Measurements from ENCODE around the gene TSEN54.
"Not testable (repeated sequence)": the region's sequence is repeated elsewhere in the genome, so short reads cannot be mapped to it uniquely, and the experiment has no call there.

TSEN54 gene

GRCh38 chr17:75518201-75518600, 1.9 kb downstream of the TSEN54 start:
- no peak for DNase-seq (ENCODE audit: low read depth, low spot score)

- no peak for DNase-seq (ENCODE audit: low read depth, low spot score)
These were observed 2.7 kb downstream of the TSEN54 start for GRCh38 chr17:75518983-75519537.

GRCh38 chr17:75520413-75520812, 4.1 kb downstream of the TSEN54 start:
- not testable (repeated sequence) for DNase-seq (ENCODE audit: low read depth, low spot score)

- no peak for DNase-seq (ENCODE audit: low read depth, low spot score)
These were observed 5.0 kb downstream of the TSEN54 start for GRCh38 chr17:75521290-75521689.

DNA sequence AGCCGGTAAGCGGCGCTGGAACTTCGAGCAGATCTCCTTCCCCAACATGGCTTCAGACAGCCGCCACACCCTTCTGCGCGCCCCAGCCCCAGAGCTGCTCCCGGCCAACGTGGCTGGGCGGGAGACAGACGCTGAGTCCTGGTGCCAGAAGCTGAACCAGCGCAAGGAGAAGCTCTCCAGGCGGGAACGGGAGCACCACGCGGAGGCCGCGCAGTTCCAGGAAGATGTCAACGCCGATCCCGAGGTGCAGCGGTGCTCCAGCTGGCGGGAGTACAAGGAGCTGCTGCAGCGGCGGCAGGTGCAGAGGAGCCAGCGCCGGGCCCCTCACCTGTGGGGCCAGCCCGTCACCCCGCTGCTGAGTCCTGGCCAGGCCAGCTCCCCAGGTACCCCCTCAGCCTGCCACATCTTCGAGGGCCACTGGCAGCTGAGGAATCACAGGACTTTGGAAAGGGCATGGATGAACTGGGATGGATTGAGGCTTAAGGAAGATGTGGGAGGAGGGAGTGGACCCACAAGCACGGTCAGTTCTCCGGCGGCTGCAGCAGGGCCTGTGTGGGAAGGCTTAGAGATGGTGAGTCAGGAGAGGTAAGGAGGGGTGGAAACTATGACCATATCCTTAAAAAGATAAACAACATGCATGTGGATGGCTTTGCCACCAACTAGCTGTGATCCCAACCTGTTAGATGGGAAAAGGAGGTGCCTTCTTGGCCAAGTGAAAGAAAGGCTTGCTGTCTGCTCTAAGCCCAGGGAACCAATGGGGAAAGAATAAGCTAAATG, 5.8 kb downstream of the TSEN54 start:
- no peak for DNase-seq (ENCODE audit: low read depth, low spot score)

DNA sequence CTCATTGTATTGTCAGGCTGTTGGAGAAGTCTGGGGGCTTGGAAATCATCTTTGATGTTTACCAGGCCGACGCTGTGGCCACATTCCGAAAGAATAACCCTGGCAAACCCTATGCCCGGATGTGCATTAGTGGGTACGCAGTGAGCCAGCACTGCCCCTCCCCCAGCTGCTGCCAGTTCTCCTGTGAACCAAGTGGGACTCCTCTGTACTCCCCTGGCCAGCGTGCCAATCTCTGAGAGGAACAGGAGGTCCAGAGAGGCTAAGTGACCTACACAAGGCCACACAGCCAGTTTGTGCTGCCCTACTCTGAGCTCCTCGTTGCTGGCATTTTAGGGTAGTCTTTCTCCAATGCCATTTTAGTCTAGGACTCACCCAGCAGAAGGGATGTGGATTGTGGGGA, 7.3 kb downstream of the TSEN54 start:
- no peak for DNase-seq (ENCODE audit: low read depth, low spot score)

DNA sequence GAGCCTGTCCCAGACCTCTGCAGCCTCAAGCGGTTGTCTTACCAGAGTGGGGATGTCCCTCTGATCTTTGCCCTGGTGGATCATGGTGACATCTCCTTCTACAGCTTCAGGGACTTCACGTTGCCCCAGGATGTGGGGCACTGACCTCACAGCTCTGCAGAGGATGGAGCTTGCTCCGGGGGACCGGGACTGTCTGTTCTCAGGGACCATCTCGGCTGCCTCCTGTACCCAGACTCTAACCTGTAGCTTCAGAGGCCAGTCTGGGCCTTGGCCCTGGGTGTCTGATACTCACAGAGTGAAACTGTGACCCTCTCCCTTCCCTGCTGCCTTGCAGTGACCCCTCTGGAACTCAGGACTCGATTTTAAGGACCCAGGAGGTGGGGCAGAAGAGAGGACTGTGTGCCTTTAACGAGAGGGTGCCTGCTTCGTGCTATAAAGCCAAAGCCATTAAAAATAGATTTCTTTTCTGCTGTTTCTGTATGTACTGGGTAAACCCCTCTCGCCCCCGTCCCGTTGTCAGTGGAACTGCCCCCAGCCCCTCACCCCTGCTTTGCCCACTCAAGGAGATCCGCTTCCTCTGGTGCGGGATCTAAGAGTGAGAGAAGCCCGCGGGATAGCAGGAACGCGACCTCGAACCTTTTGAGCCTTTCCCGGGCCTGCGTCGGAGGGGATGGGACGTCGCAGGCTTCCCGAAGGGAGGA, 8.1 kb downstream of the TSEN54 start:
- no peak for DNase-seq (ENCODE audit: low read depth, low spot score)

GRCh38 chr17:75524970-75525805, 8.9 kb downstream of the TSEN54 start, which contains the start of gene LLGL2:
TSS of gene LLGL2 (plus strand) at chr17:75525697. CDS start at chr17:75543427, 17,730 bp downstream.
- peak; percentile 85 for DNase-seq (ENCODE audit: low read depth, low spot score)

GRCh38 chr17:75525806-75526554, 9.7 kb downstream of the TSEN54 start:
- DNase-seq (ENCODE audit: low read depth, low spot score): no peak

GRCh38 chr17:75526555-75527270, 10.4 kb downstream of the TSEN54 start:
- DNase-seq (ENCODE audit: low read depth, low spot score): no peak

DNA sequence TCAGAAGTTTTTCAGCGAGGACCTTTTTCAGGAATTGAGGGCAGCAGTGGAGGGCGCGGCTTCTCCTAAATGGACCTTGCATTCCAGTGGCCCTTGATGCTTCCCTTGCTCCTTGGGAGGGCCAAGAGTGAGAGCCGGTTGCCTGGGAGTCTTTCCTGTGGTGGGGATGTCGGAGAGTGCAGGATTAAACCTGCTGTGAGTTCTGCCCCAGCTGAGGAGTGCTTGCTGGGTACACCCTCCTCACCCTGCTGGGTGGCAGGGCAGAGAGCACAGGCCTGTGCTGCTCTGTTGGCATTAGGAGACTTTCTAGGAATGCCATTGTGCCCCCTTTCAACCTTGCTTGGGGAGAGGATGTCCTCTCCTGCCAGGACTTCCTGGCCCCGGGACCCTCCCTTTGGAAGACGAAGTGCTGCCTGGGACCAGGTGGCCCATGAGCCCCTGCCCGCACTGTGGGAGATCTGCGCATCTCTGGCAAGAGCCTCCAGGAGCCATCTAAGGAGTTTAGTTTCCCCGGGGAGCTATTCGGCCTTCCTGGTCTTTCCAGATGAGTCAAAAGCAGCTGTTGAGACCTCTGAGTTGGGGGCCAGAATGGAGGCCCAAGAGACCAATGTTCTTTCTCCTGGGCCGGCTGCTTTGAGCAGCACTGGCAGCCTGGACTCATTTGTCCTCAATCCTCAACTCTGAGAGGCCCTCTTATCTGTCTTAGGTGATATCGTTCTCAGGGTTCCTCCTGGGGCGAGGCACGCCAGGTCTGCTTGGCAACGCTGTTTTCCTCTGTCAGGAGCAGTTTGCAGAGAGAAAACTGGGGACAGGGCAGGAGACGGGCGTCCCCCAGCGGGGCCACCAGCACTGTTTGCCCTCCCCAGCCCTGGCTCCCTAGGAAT, 14.8 kb downstream of the TSEN54 start:
- DNase-seq (ENCODE audit: low read depth, low spot score): no peak

DNA sequence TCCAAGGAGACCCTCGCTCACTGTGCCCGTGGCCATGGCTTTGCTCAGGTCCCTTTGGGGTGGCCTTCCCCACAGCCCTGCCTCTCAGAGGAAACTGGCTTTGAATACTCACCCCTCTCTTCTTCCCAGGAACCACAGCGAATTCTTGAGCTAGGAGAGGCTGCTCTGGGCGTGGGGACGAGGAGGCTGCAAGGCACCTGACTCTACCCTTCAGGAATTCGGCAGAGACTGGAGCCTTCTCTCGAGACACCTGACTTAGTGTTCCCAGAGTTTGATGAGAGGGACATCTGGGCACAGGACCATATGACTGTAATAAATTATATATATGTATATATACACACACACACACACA, 15.4 kb downstream of the TSEN54 start:
- peak; percentile 35 for DNase-seq (ENCODE audit: low read depth, low spot score)

- no peak for DNase-seq (ENCODE audit: low read depth, low spot score)
These were observed 18.8 kb downstream of the TSEN54 start for GRCh38 chr17:75535119-75535537.

DNA sequence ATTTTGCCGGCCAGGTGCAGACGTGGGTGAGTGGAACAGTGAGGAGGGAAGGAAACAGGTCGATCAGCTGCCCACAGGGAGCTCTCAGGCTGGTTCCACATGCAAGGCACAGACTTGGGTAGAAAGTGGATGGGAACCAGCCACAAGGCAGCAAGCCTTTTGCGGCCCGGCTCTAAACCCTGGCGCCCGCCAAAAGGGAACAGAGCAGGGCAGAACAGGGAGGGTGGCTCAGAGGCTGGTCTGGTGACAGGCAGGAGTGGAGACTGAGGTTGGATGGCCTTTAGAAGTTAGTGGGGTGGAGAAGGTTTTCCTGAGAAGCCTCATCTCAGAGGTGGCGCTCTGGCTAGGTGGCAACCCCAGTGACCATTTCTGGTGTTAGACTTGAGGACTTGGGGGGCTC, 19.5 kb downstream of the TSEN54 start:
- no peak for DNase-seq (ENCODE audit: low read depth, low spot score)

DNA sequence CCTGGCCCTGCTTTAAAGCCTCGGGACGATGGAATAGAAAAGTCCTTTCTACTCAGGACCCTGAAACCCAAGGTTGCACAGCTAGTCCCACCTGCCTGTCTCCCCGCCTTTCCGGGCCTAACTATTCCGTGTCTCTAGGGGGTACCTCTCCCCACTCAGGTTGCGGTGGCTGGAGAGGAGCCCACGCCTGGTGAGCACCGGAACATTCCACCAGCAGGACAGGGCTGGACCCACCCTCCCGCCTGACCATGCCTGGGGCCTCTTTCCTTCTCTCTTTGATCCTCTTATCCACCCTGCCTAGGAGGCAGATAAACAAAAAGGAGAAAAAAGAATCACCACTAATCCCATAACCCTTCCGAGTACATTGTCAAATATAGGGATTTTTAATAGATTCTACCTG, 20.0 kb downstream of the TSEN54 start:
- no peak for DNase-seq (ENCODE audit: low read depth, low spot score)

DNA sequence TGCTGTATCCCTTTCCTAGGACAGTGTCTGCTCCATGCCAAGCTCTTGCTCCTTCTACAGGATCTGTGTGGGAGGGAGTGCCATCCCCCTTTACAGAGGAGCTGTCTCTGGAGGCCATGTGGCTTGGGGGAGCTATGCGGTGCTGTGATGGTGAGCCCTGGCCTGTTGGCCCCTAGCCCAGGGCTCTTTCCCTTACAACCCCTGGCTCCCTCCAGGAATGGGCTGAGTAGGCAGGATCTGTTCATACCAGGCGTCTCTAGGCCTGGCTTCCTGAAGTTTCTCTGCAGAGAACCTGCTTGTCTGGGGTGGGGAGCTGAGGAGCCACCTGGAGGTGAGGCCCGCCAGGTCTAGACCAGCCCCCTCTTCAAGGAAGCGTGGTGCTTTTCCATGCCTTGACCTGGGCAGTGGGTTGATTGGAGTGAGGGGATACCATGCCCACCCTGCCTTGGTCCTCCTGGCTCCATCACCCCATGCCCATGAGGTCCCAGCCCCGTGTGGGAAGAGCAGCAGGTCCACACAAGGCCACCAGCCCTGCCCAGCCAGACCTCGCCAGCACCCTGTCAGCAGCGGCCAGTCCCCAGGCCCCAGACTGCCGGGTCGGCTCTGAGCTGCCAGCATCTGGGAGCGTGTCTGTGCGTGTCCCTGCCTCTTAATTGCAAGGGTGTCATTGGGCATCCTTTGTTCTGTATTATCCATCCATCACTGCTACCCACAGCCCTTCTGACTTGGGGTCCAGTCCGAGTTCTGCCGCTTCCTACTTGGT, 23.8 kb downstream of the TSEN54 start:
- DNase-seq (ENCODE audit: low read depth, low spot score): peak; percentile 36

- DNase-seq (ENCODE audit: low read depth, low spot score): no peak
These were observed 24.7 kb downstream of the TSEN54 start for GRCh38 chr17:75540923-75541503.

- DNase-seq (ENCODE audit: low read depth, low spot score): no peak
These were observed 25.9 kb downstream of the TSEN54 start for GRCh38 chr17:75542229-75542628.

All from astrocyte of the hippocampus (primary cell).